DOHH2 (cell line): ENCODE results near the gene FAM234A.

Source experiments
- H3F3A ChIP-seq: fragments of 200-600 bp; sonication (generic), shearing (Covaris generic); 2 replicates; pipeline ENCODE4 v1.6.0; 2016; ENCODE audit warnings: antibody characterized with exemption, mild to moderate bottlenecking; ENCODE audit not compliant: control insufficient read depth, insufficient read depth
- H3K27ac ChIP-seq: fragments of 200-600 bp; sonication (generic); 2 replicates; pipeline ENCODE4 v1.5.1; 2014; ENCODE audit warnings: low read depth, mild to moderate bottlenecking, low read length, moderate library complexity
- H3K27me3 ChIP-seq: fragments of 200-600 bp; sonication (generic); 2 replicates; pipeline ENCODE4 v1.6.1; 2014; ENCODE audit warnings: mild to moderate bottlenecking, low read length, mixed read lengths; ENCODE audit not compliant: control insufficient read depth
- H3K36me3 ChIP-seq: fragments of 200-600 bp; sonication (generic); 2 replicates; pipeline ENCODE4 v1.6.1; 2014; ENCODE audit warnings: mild to moderate bottlenecking, low read length, moderate library complexity, mixed read lengths; ENCODE audit not compliant: control insufficient read depth
- H3K4me1 ChIP-seq: fragments of 200-600 bp; sonication (generic); 2 replicates; pipeline ENCODE4 v1.6.1; 2014; ENCODE audit warnings: mild to moderate bottlenecking, low read length, mixed read lengths; ENCODE audit not compliant: control insufficient read depth
- H3K4me2 ChIP-seq: fragments of 200-600 bp; sonication (generic); 2 replicates; pipeline ENCODE4 v1.6.0; 2014; ENCODE audit warnings: mild to moderate bottlenecking, low read length, moderate library complexity
- H3K4me3 ChIP-seq: fragments of 200-600 bp; sonication (generic); 2 replicates; pipeline ENCODE4 v1.5.1; 2014; ENCODE audit warnings: mild to moderate bottlenecking, low read length, mixed read lengths
- H3K79me2 ChIP-seq: fragments of 200-600 bp; sonication (generic); 2 replicates; pipeline ENCODE4 v1.6.1; 2014; ENCODE audit warnings: mild to moderate bottlenecking, low read length, mixed read lengths; ENCODE audit not compliant: control insufficient read depth
- H3K9me2 ChIP-seq: fragments of 200-600 bp; sonication (generic); replicated peaks from 2 replicates; pipeline ENCODE4 v1.6.1; 2014; ENCODE audit warnings: mild to moderate bottlenecking, low read length, mixed read lengths; ENCODE audit not compliant: control insufficient read depth
- H3K9me3 ChIP-seq: fragments of 200-600 bp; sonication (generic); 2 replicates; pipeline ENCODE4 v1.6.1; 2014; ENCODE audit warnings: antibody characterized with exemption, low read length, mixed read lengths; ENCODE audit not compliant: control insufficient read depth, insufficient read depth
- H4K20me1 ChIP-seq: fragments of 200-600 bp; sonication (generic); 2 replicates; pipeline ENCODE4 v1.6.0; 2014; ENCODE audit warnings: low read depth, mild to moderate bottlenecking, antibody characterized with exemption, low read length, moderate library complexity; ENCODE audit not compliant: control insufficient read depth, insufficient read depth
- CTCF ChIP-seq: fragments of 200-600 bp; sonication (generic); IDR thresholded peaks from one replicate; pipeline ENCODE4 v1.5.1; 2014; ENCODE audit warnings: antibody characterized with exemption, mild to moderate bottlenecking, low read depth, low read length; ENCODE audit not compliant: poor library complexity, severe bottlenecking
- EZH2phosphoT487 ChIP-seq: fragments of 200-600 bp; sonication (generic); IDR thresholded peaks from 2 replicates; pipeline ENCODE4 v1.6.1; 2017; ENCODE audit warnings: borderline replicate concordance, mild to moderate bottlenecking, antibody characterized with exemption, low read length, moderate library complexity, mixed read lengths

The FAM234A gene

GRCh38 chr16:220021-220420 lies 14.6 kb upstream of the FAM234A start:
- Histone ChIP-seq H3K4me3 (no peak overlapping the region), H3K4me1 (no peaks in the 10 kb centered on the region), H3K79me2 (peaks cover 83% of the 10 kb centered on the region), H3K9me2 (no peaks in the 10 kb centered on the region), H3F3A (no peaks in the 10 kb centered on the region; the same call in 1 of the 2 replicates), H4K20me1 (no peaks in the 10 kb centered on the region), H3K4me2 (no peak overlapping the region), H3K27ac (no peak overlapping the region), H3K27me3 (no peaks in the 10 kb centered on the region), H3K36me3 (peaks cover 78% of the 10 kb centered on the region), H3K9me3 (no peaks in the 10 kb centered on the region)
- no peak for TF ChIP-seq CTCF
- no peak for TF ChIP-seq EZH2phosphoT487

DNA sequence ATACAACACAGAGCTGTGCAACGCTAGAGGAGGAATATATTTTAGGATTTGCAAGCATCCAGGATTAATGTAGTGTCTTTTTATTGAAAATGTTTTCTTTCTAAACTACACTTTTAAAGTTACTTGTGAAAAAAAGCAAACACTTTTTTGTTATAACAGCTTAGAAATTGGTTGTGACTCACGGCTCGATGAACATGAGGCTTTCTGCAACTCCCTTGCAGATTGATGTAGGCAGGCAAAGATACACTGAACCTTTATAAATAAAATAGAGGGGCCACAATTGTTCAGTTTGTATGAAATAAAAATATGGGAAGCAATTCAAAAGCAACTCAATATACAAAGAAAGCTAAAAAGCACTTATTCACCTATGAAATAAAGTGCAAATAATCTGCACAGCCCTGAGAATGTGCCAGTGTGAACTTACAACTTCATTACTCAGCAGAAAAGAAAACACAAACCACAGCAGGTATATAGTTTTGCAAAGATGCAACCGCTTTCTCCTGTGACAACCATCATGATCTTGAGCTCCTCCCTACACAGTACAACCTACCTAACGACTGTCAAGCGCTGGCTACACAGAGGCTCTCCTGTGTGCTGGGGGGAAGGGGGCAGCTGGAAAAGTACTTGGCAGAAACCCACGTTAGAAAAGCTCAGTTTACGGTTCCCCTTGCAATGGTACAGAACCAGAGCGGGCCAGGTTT lies 6.3 kb upstream of the FAM234A start:
- Histone ChIP-seq H3K9me3 (no peaks in the 10 kb centered on the region), H3K27ac (peak overlapping the region; percentile 49), H3K4me1 (peaks cover 22% of the 10 kb centered on the region), H3K9me2 (no peaks in the 10 kb centered on the region), H3K36me3 (peaks cover 49% of the 10 kb centered on the region), H3K79me2 (peaks cover 55% of the 10 kb centered on the region), H3K4me2 (peak overlapping the region; percentile 70), H3K4me3 (peak overlapping the region; percentile 94), H3F3A (peaks cover 6% of the 10 kb centered on the region), H4K20me1 (peaks cover 23% of the 10 kb centered on the region), H3K27me3 (no peaks in the 10 kb centered on the region)
- TF ChIP-seq EZH2phosphoT487 (no peak), CTCF (no peak)

- Histone ChIP-seq H3K79me2 (peaks cover 47% of the 10 kb centered on the region), H3K9me2 (no peaks in the 10 kb centered on the region), H3K36me3 (peaks cover 41% of the 10 kb centered on the region), H3K4me3 (peak within 1 kb of the TSS; percentile 94), H3K4me1 (peaks cover 29% of the 10 kb centered on the region), H3F3A (peaks cover 6% of the 10 kb centered on the region), H3K27ac (peak within 1 kb of the TSS; percentile 49), H3K9me3 (no peaks in the 10 kb centered on the region), H3K27me3 (no peaks in the 10 kb centered on the region), H3K4me2 (peak within 1 kb of the TSS; percentile 70), H4K20me1 (peaks cover 23% of the 10 kb centered on the region)
- no peak for TF ChIP-seq EZH2phosphoT487
- no peak for TF ChIP-seq CTCF
Observed at GRCh38 chr16:228852-229730, 5.5 kb upstream of the FAM234A start, which contains the start of gene LUC7L. Gene LUC7L (minus strand): TSS chr16:229449. CDS start chr16:229339, 110 bp downstream.
